ENCODE results near the gene CRHR2.

DNA sequence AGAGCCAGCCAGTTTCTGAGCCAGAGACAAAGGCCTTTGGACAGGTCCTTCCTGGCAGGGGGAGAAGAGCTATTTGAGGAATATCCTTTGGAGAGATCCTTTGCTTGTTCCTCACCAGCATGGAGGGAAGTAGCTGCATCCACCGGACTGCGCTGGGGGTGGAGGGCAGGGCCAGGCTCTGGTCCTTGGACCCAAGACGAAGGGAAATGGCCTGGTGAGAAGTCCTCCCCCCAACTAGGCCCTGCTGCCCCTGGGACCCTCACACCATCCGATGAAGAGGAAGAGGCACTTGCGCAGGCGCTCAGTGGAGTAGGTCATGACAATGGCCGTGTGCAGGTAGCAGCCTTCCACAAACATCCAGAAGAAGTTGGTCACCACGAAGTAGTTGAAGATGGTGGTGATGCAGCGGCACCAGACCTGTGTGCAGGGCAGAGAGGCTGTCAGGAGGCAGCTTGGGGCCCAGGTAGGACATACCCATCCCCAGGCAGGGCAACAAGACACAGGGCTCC lies 19.8 kb downstream of the CRHR2 start:
- TF ChIP-seq, protein P1, sequence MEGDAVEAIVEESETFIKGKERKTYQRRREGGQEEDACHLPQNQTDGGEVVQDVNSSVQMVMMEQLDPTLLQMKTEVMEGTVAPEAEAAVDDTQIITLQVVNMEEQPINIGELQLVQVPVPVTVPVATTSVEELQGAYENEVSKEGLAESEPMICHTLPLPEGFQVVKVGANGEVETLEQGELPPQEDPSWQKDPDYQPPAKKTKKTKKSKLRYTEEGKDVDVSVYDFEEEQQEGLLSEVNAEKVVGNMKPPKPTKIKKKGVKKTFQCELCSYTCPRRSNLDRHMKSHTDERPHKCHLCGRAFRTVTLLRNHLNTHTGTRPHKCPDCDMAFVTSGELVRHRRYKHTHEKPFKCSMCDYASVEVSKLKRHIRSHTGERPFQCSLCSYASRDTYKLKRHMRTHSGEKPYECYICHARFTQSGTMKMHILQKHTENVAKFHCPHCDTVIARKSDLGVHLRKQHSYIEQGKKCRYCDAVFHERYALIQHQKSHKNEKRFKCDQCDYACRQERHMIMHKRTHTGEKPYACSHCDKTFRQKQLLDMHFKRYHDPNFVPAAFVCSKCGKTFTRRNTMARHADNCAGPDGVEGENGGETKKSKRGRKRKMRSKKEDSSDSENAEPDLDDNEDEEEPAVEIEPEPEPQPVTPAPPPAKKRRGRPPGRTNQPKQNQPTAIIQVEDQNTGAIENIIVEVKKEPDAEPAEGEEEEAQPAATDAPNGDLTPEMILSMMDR (conservative IDR thresholded peaks at IDR 0.05; ENCODE audit: low read depth, low read length): no peak
- TF ChIP-seq EZH2 (IDR thresholded peaks at IDR 0.05; ENCODE audit: borderline replicate concordance, low read depth, low read length, poor library complexity, severe bottlenecking): no peak

Measured in A673 (cell line).